Erythroblast (primary cell): ENCODE data around the gene PDE7B.

Experiments used
- GATA1 ChIP-seq: IDR thresholded peaks from 2 replicates; pipeline ENCODE4 v1.6.1; 2011; ENCODE audit warnings: low read depth, mild to moderate bottlenecking, control low read depth, low read length, moderate library complexity
- POLR2A ChIP-seq: IDR thresholded peaks from 2 replicates; pipeline ENCODE4 v1.6.1; 2011; ENCODE audit warnings: mild to moderate bottlenecking, low read length

- TF ChIP-seq POLR2A (no peak), GATA1 (no peak)
Measured at GRCh38 chr6:135870722-135871121, 19.2 kb downstream of the PDE7B start.
